ENCODE data around the gene LDAH. TPM values are rescaled to one million over a fixed set of nuclear protein-coding genes. Genes with fewer than 3 reads are reported as not detected.

The LDAH gene
- polyA plus RNA-seq, 2 of the 4 experiments (the other 2 are of a cell fraction): 29.6 to 42.4 TPM

DNA sequence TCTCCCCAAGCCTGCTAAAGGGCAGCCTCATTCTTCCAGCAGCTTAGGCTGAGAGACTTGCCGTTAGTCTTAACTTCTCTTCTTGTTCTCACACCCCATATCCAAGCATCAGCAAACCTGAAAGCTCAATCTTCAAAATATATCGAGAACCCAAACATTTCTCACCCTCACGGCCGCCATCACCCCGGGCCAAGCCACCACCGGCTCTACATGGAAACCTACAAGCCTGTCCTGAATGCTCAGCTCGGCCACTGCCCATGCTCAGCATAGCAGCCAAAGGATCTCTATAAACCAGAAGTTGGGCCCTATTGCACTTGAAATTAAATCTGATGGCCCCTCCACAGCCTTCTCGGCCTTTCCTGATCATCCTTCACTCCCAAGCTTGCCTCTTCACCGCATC is 174.1 kb downstream of the LDAH start:
- 96% methylated on average over 9 of the region's 9 CpGs for WGBS (ENCODE audit: missing lambda C conversion rate)
- H3K27ac ChIP-seq: no peak overlapping the region
- no peaks in the 10 kb centered on the region for H3K9me3 ChIP-seq
- POLR2A ChIA-PET: interaction anchor here (7.0 kb wide), 1 partner anchor 201 kb away, joined by 73 read pairs; the partner anchor contains the start of gene RHOB
- peaks cover 12% of the 10 kb centered on the region; the same call in 2 of the 3 replicates for H3K4me1 ChIP-seq
- H3K4me3 ChIP-seq: no peak overlapping the region
- no peak for TF ChIP-seq GATA3 (IDR thresholded peaks at IDR 0.05; ENCODE audit: borderline replicate concordance)
- no peak for TF ChIP-seq ZSCAN20 (CRISPR knock-in tag; IDR thresholded peaks at IDR 0.05)
- TF ChIP-seq, protein P1, sequence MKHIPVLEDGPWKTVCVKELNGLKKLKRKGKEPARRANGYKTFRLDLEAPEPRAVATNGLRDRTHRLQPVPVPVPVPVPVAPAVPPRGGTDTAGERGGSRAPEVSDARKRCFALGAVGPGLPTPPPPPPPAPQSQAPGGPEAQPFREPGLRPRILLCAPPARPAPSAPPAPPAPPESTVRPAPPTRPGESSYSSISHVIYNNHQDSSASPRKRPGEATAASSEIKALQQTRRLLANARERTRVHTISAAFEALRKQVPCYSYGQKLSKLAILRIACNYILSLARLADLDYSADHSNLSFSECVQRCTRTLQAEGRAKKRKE (CRISPR knock-in tag; IDR thresholded peaks at IDR 0.05; ENCODE audit: low read depth): no peak
- ATAC-seq (no peak), DNase-seq (ENCODE audit: low read depth in 1 of 2, low spot score in 1 of 2) (no peak), FAIRE-seq (no peak)
- CTCF ChIA-PET: interaction anchor here (0.8 to 12.0 kb wide), 18 partner anchors 9 to 270 kb away, joined by 3 to 195 read pairs (median 4); partner anchors contain the start of genes GDF7 and RHOB
- no peak overlapping the region for H3K4me2 ChIP-seq

- Histone ChIP-seq H3K4me3 (no peak overlapping the region), H3K4me2 (no peak overlapping the region), H3K4me1 (peaks cover 12% of the 10 kb centered on the region; the same call in 2 of the 3 replicates), H3K27ac (no peak overlapping the region), H3K9me3 (no peaks in the 10 kb centered on the region)
- FAIRE-seq (no peak), DNase-seq (ENCODE audit: low read depth in 1 of 2, low spot score in 1 of 2) (no peak), ATAC-seq (no peak)
- TF ChIP-seq KDM5A (IDR thresholded peaks at IDR 0.05) (no peak), HOXB13 (CRISPR knock-in tag; IDR thresholded peaks at IDR 0.05; ENCODE audit: low read depth) (no peak), TFCP2L1 (CRISPR knock-in tag; IDR thresholded peaks at IDR 0.05) (no peak), NFE2L2 (conservative IDR thresholded peaks at IDR 0.05; ENCODE audit: low read length) (no peak), ZC3H11A (IDR thresholded peaks at IDR 0.05) (no peak), MAZ (IDR thresholded peaks at IDR 0.05; ENCODE audit: borderline replicate concordance, low read depth, low read length) (no peak), ZFP36 (IDR thresholded peaks at IDR 0.05; ENCODE audit: borderline replicate concordance, partially characterized antibody) (no peak), GATA3 (IDR thresholded peaks at IDR 0.05; ENCODE audit: borderline replicate concordance) (no peak), FOXS1 (CRISPR knock-in tag; IDR thresholded peaks at IDR 0.05) (no peak), PHF8 (IDR thresholded peaks at IDR 0.05; ENCODE audit: borderline replicate concordance, low read depth) (no peak), RAD21 (conservative IDR thresholded peaks at IDR 0.05 in 1 of 2, IDR thresholded peaks at IDR 0.05 in 1 of 2) (no peak), POLR2AphosphoS2 (conservative IDR thresholded peaks at IDR 0.05; ENCODE audit: low read length) (no peak), EHF (CRISPR knock-in tag; IDR thresholded peaks at IDR 0.05) (no peak), RNF2 (IDR thresholded peaks at IDR 0.05; ENCODE audit: borderline replicate concordance, low read depth) (no peak), SREBF2 (IDR thresholded peaks at IDR 0.05) (no peak), JUN (IDR thresholded peaks at IDR 0.05) (no peak)
- TF ChIP-seq, protein P2, sequence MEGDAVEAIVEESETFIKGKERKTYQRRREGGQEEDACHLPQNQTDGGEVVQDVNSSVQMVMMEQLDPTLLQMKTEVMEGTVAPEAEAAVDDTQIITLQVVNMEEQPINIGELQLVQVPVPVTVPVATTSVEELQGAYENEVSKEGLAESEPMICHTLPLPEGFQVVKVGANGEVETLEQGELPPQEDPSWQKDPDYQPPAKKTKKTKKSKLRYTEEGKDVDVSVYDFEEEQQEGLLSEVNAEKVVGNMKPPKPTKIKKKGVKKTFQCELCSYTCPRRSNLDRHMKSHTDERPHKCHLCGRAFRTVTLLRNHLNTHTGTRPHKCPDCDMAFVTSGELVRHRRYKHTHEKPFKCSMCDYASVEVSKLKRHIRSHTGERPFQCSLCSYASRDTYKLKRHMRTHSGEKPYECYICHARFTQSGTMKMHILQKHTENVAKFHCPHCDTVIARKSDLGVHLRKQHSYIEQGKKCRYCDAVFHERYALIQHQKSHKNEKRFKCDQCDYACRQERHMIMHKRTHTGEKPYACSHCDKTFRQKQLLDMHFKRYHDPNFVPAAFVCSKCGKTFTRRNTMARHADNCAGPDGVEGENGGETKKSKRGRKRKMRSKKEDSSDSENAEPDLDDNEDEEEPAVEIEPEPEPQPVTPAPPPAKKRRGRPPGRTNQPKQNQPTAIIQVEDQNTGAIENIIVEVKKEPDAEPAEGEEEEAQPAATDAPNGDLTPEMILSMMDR (IDR thresholded peaks at IDR 0.05): no peak
- TF ChIP-seq, protein P3, sequence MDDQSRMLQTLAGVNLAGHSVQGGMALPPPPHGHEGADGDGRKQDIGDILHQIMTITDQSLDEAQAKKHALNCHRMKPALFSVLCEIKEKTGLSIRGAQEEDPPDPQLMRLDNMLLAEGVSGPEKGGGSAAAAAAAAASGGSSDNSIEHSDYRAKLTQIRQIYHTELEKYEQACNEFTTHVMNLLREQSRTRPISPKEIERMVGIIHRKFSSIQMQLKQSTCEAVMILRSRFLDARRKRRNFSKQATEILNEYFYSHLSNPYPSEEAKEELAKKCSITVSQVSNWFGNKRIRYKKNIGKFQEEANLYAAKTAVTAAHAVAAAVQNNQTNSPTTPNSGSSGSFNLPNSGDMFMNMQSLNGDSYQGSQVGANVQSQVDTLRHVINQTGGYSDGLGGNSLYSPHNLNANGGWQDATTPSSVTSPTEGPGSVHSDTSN (IDR thresholded peaks at IDR 0.05): no peak
- TF ChIP-seq, protein P4, sequence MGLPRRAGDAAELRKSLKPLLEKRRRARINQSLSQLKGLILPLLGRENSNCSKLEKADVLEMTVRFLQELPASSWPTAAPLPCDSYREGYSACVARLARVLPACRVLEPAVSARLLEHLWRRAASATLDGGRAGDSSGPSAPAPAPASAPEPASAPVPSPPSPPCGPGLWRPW (IDR thresholded peaks at IDR 0.05): no peak
- TF ChIP-seq, protein P1 (CRISPR knock-in tag; IDR thresholded peaks at IDR 0.05; ENCODE audit: low read depth): no peak
- CTCF ChIA-PET: interaction anchor here (0.6 to 12.0 kb wide), 14 partner anchors 15 to 269 kb away, joined by 3 to 195 read pairs (median 6); partner anchors contain the start of genes GDF7 and RHOB
- POLR2A ChIA-PET: interaction anchor here (7.0 kb wide), 1 partner anchor 201 kb away, joined by 73 read pairs; the partner anchor contains the start of gene RHOB
- 94% methylated on average over 4 of the region's 4 CpGs for whole genome bisulfite sequencing (ENCODE audit: missing lambda C conversion rate)
These were observed 174.7 kb downstream of the LDAH start for GRCh38 chr2:20648206-20648605.

All from A549 (cell line).